Endothelial cell of umbilical vein (primary cell): ENCODE measurements around the gene EARS2. TPM values are rescaled to one million over a fixed set of nuclear protein-coding genes. Genes with fewer than 3 reads are reported as not detected.

ENCODE experiments used
- BruUV-seq: library from RNA; stranded (reverse); fragments of 400-500 nt; replicated peaks from 2 replicates; lab custom pipeline; 2021; lab: Mats Ljungman, UMichigan
- CTCF ChIA-PET: fragments of 300-600, 350-600 bp; sonication (Branson Sonifier 250); formaldehyde crosslinking; loops from one replicate; lab custom pipeline; 2021; ENCODE audit warnings: antibody characterized with exemption, inconsistent platforms; lab: Charles Lee
- POLR2A ChIA-PET: fragments of 300-600, 350-600 bp; sonication (Branson Sonifier 250); formaldehyde crosslinking; loops from one replicate; lab custom pipeline; 2021; ENCODE audit warnings: antibody characterized with exemption, inconsistent platforms; lab: Charles Lee
- DNase-seq: peaks from one replicate; pipeline ENCODE4 v3.0.0-alpha.2; 2011; ENCODE audit warnings: low read depth, low spot score
- FAIRE-seq: peaks from 2 replicates; lab custom pipeline; 2011; peaks lifted over from hg19 to GRCh38; lab: Jason Lieb, UNC
- H2AFZ ChIP-seq: 2 replicates; pipeline ENCODE4 v1.6.0; 2012; ENCODE audit warnings: low read depth, low read length, control low read depth, inconsistent platforms
- H3K27ac ChIP-seq: 2 replicates; pipeline ENCODE4 v1.5.1; 2011; ENCODE audit warnings: low read depth, mild to moderate bottlenecking, control low read depth, low read length, moderate library complexity; ENCODE audit not compliant: insufficient read depth
- H3K27me3 ChIP-seq, 2 experiments: 2 replicates each; pipeline versions ENCODE4 v1.6.0 to v1.6.1; 2011; ENCODE audit warnings: low read length in 2 of 2, mixed read lengths in 1 of 2; ENCODE audit not compliant: control insufficient read depth in 2 of 2, insufficient read depth in 2 of 2
- H3K36me3 ChIP-seq, 2 experiments: 2 replicates in 1 of 2; 3 replicates in 1 of 2; pipeline ENCODE4 v1.5.1; 2011; ENCODE audit warnings: low read length in 2 of 2, mild to moderate bottlenecking in 1 of 2, moderate library complexity in 1 of 2; ENCODE audit not compliant: control insufficient read depth in 2 of 2, insufficient read depth in 2 of 2; ENCODE audit errors: extremely low read depth in 1 of 2
- H3K4me1 ChIP-seq: 3 replicates; pipeline ENCODE4 v1.5.1; 2011; ENCODE audit warnings: mild to moderate bottlenecking, low read length; ENCODE audit not compliant: control insufficient read depth, insufficient read depth; ENCODE audit errors: extremely low read depth
- H3K4me2 ChIP-seq: 2 replicates; pipeline ENCODE4 v1.6.1; 2011; ENCODE audit warnings: low read length, control low read depth, mixed read lengths; ENCODE audit not compliant: insufficient read depth
- H3K4me3 ChIP-seq, 3 experiments: fragments of 200-600 bp in 1 of 3; sonication (generic), shearing (Covaris generic) in 1 of 3; replicated peaks in 1 of 3; 2 replicates each; pipeline ENCODE4 v1.5.1; 2011 to 2016; ENCODE audit warnings: control low read depth in 3 of 3, low read length in 3 of 3, mild to moderate bottlenecking in 2 of 3, inconsistent platforms in 1 of 3, low read depth in 1 of 3, moderate library complexity in 1 of 3; ENCODE audit not compliant: insufficient read depth in 1 of 3
- H3K79me2 ChIP-seq: 2 replicates; pipeline ENCODE4 v1.6.0; 2012; ENCODE audit warnings: low read length, inconsistent platforms; ENCODE audit not compliant: control insufficient read depth, insufficient read depth
- H3K9ac ChIP-seq: replicated peaks from 2 replicates; pipeline ENCODE3; 2011; ENCODE audit warnings: low read length, control low read depth; ENCODE audit not compliant: insufficient read depth; ENCODE audit errors: extremely low read depth
- H3K9me1 ChIP-seq: replicated peaks from 3 replicates; pipeline ENCODE4 v1.6.0; 2011; ENCODE audit warnings: mild to moderate bottlenecking, low read length; ENCODE audit not compliant: control insufficient read depth, insufficient read depth; ENCODE audit errors: extremely low read depth
- H3K9me3 ChIP-seq: replicated peaks from 2 replicates; pipeline ENCODE4 v1.5.1; 2012; ENCODE audit warnings: low read length, inconsistent platforms; ENCODE audit not compliant: control insufficient read depth, insufficient read depth
- H4K20me1 ChIP-seq: replicated peaks from 2 replicates; pipeline ENCODE3; 2011; ENCODE audit warnings: mild to moderate bottlenecking, low read length; ENCODE audit not compliant: control insufficient read depth, insufficient read depth; ENCODE audit errors: extremely low read depth
- CTCF ChIP-seq, 2 donors: IDR thresholded peaks; 1 replicate in 1 of 2; 2 replicates in 1 of 2; pipeline ENCODE4 v1.5.1; 2011; ENCODE audit warnings: low read length in 2 of 2, mild to moderate bottlenecking in 2 of 2, moderate library complexity in 2 of 2, control low read depth in 1 of 2, inconsistent platforms in 1 of 2, low read depth in 1 of 2; ENCODE audit not compliant: insufficient read depth in 1 of 2; ENCODE audit errors: extremely low read depth in 1 of 2
- EZH2 ChIP-seq: IDR thresholded peaks from 2 replicates; pipeline ENCODE4 v1.6.1; 2012; ENCODE audit warnings: borderline replicate concordance, low read depth, mild to moderate bottlenecking, moderate library complexity, low read length, inconsistent platforms; ENCODE audit not compliant: severe bottlenecking
- FOS ChIP-seq: IDR thresholded peaks from 2 replicates; pipeline ENCODE4 v1.6.1; 2011; ENCODE audit warnings: mild to moderate bottlenecking, low read length, moderate library complexity, borderline replicate concordance; ENCODE audit not compliant: insufficient read depth
- GATA2 ChIP-seq: IDR thresholded peaks from 2 replicates; pipeline ENCODE4 v1.7.0; 2011; ENCODE audit warnings: low read depth, mild to moderate bottlenecking, moderate library complexity, mixed read lengths, low read length; ENCODE audit not compliant: insufficient read length, insufficient read depth
- JUN ChIP-seq: IDR thresholded peaks from 2 replicates; pipeline ENCODE4 v1.6.1; 2011; ENCODE audit warnings: borderline replicate concordance, low read depth; ENCODE audit not compliant: insufficient read length, insufficient read depth
- MAX ChIP-seq: IDR thresholded peaks from 2 replicates; pipeline ENCODE4 v1.6.1; 2011; ENCODE audit not compliant: insufficient read depth, insufficient read length
- MYC ChIP-seq: IDR thresholded peaks from one replicate; pipeline ENCODE4 v1.6.1; 2011; ENCODE audit warnings: mild to moderate bottlenecking, low read depth, low read length
- POLR2A ChIP-seq: IDR thresholded peaks from 2 replicates; pipeline ENCODE4 v1.6.1; 2012; ENCODE audit warnings: low read depth, mild to moderate bottlenecking, control low read depth, low read length
- POLR2AphosphoS5 ChIP-seq: IDR thresholded peaks from 2 replicates; pipeline ENCODE4 v1.6.1; 2012; ENCODE audit warnings: low read depth, mild to moderate bottlenecking, control low read depth, low read length, moderate library complexity; ENCODE audit not compliant: insufficient read depth
- dilution Hi-C: fragments of 300-500 bp; cut with MboI; formaldehyde crosslinking; loops from one replicate; pipeline ENCODE4 v1.15.0; 2019; ENCODE audit warnings: low sequenced_read_pairs; ENCODE audit not compliant: extremely low pct_ligation_motif_present
- intact Hi-C: fragments of 100-400 bp; cut with micrococcal nuclease; formaldehyde crosslinking; loops from one replicate; pipeline ENCODE4 v1.10.0; 2022
- polyA plus RNA-seq, 4 experiments: library from polyadenylated mRNA; depleted of rRNA in 3 of 4; stranded (reverse) in 3 of 4; unstranded in 1 of 4; fragments of >200 nt; gene quantifications; 2 replicates each; pipeline versions ENCODE4 v1.2.1 to v1.2.3, GENCODE V29; 2011 to 2012; ENCODE audit warnings: missing spikeins in 1 of 4
- total RNA-seq: library from RNA; stranded (reverse); gene quantifications from 2 replicates; pipeline ENCODE4 v1.2.3, GENCODE V29; 2021

EARS2 gene
- total and polyA plus RNA-seq, 2 donors (not counting 3 experiments of a cell fraction or from before 2014, with no cell fraction given): 14.7 to 21.6 TPM

DNA sequence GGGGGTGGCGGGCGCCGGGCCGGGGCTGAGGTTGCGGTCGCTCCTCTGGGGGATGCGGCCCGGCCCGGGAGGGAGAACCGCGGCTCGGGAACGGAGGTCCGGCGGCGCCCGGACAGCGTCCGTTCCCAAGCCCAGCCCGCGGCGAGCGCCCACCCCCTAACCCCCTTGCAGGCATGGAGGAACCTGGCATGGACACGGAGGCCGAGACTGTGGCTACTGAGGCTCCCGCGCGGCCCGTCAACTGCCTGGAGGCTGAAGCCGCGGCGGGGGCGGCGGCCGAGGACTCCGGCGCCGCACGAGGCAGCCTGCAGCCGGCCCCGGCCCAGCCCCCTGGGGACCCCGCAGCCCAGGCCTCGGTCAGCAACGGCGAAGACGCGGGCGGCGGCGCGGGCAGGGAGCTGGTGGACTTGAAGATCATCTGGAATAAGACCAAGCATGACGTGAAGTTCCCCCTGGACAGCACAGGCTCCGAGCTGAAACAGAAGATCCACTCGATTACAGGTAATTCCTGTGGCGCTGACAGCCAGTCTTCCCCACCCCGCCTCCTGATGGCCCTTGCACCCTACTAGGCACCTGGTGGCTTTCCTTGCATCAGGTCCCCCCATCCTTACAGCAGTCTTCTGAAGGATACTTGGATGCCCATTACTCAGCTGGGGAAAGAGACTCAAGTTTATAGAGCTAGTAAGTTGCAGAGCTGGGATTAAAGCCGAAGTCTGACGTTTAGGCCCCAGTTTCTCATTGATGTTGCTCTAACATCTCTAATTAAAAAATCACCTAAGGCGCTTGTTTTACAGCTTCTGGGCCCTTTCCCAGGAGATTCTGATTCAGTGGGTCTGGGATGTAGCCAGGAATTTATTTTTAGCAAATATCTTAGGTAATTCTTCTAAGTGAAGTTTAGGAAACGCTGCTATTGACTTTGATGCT, 891 bp upstream of the EARS2 start:
- Histone ChIP-seq H3K4me3 (peak overlapping the region; percentile 74 to 92 (median 86)), H2AFZ (peak overlapping the region; percentile 83), H4K20me1 (no peaks in the 10 kb centered on the region), H3K27me3 (no peaks in the 10 kb centered on the region), H3K36me3 (peaks cover 12% of the 10 kb centered on the region in 2 experiments), H3K27ac (peak overlapping the region; percentile 74), H3K9ac (peak overlapping the region; percentile 87), H3K4me2 (peak overlapping the region; percentile 91), H3K79me2 (peaks cover 30% of the 10 kb centered on the region), H3K4me1 (peaks cover 12% of the 10 kb centered on the region), H3K9me3 (no peaks in the 10 kb centered on the region), H3K9me1 (no peaks in the 10 kb centered on the region)
- BruUV-seq: no TSS peak
- dilution Hi-C loops (no loop called here), intact Hi-C loops (loop anchor here (1.0 to 2.0 kb wide), 12 partner anchors 38 to 981 kb away; partner anchors contain the start of genes COG7, DCTN5, GGA2 and NDUFAB1)
- POLR2A ChIA-PET: interaction anchor here (0.9 to 1.2 kb wide), 2 partner anchors 17 to 66 kb away, joined by 4 to 5 read pairs; no protein-coding TSS in a partner anchor
- FAIRE-seq: peak; percentile 24
- no peak for DNase-seq
- CTCF ChIA-PET: interaction anchor here (0.8 to 1.6 kb wide), 15 partner anchors 12 to 170 kb away, joined by 3 to 11 read pairs (median 5); partner anchors contain the start of genes DCTN5, NDUFAB1 and PALB2
- no peak for TF ChIP-seq MYC
- no peak for TF ChIP-seq MAX
- no peak for TF ChIP-seq EZH2
- TF ChIP-seq FOS: no peak
- no peak for TF ChIP-seq CTCF (IDR thresholded peaks at IDR 0.05; ENCODE audit: extremely low read depth in 1 of 2, insufficient read depth in 1 of 2, low read depth in 1 of 2, low read length in 2 of 2)
- no peak for TF ChIP-seq POLR2AphosphoS5
- TF ChIP-seq POLR2A: no peak
- TF ChIP-seq JUN: no peak
- TF ChIP-seq GATA2: no peak
